GM12865 (cell line): ENCODE results near the gene SERPINA1.
"Not testable (repeated sequence)": the region's sequence is repeated elsewhere in the genome, so short reads cannot be mapped to it uniquely, and the experiment has no call there.

ENCODE experiments used
- DNase-seq: peaks from one replicate; pipeline ENCODE4 v3.0.0; 2010; ENCODE audit warnings: low read depth
- H3K4me3 ChIP-seq: 2 replicates; pipeline ENCODE4 v1.5.1; 2011; ENCODE audit warnings: mild to moderate bottlenecking, low read depth, low read length, control low read depth
- CTCF ChIP-seq: IDR thresholded peaks from 2 replicates; pipeline ENCODE4 v1.5.1; 2011; ENCODE audit warnings: low read length, control low read depth, low read depth, inconsistent platforms; ENCODE audit not compliant: insufficient read depth; ENCODE audit errors: missing control alignments

Gene SERPINA1

GRCh38 chr14:94354638-94355185 lies 33.7 kb downstream of the SERPINA1 start:
- H3K4me3 ChIP-seq: no peak overlapping the region
- no peak for TF ChIP-seq CTCF
- DNase-seq: no peak

- not testable (repeated sequence) for H3K4me3 ChIP-seq, DNase-seq
These were observed 34.2 kb downstream of the SERPINA1 start for GRCh38 chr14:94354190-94354589.

- no peak for DNase-seq
- no peak for TF ChIP-seq CTCF
These were observed 39.1 kb downstream of the SERPINA1 start for GRCh38 chr14:94349276-94349675.

GRCh38 chr14:94348836-94349235 lies 39.6 kb downstream of the SERPINA1 start:
- no peak for DNase-seq
- no peak overlapping the region for H3K4me3 ChIP-seq
- no peak for TF ChIP-seq CTCF

More at GRCh38 chr14:94349276-94349675, 39.1 kb downstream of the SERPINA1 start:
- no peak overlapping the region for H3K4me3 ChIP-seq

GRCh38 chr14:94346841-94347240 lies 41.6 kb downstream of the SERPINA1 start:
- no peak overlapping the region for H3K4me3 ChIP-seq
- no peak for TF ChIP-seq CTCF
- no peak for DNase-seq

- peak; percentile 85 for DNase-seq
- H3K4me3 ChIP-seq: not testable (repeated sequence)
These were observed 42.2 kb downstream of the SERPINA1 start for GRCh38 chr14:94346065-94346786.

- no peak overlapping the region for H3K4me3 ChIP-seq
- TF ChIP-seq CTCF: no peak
- DNase-seq: no peak
These were observed 42.9 kb downstream of the SERPINA1 start for GRCh38 chr14:94345344-94346064.
